ENCODE measurements around the gene FER1L5.

The FER1L5 gene

GRCh38 chr2:96683307-96683706 is 40.7 kb downstream of the FER1L5 start:
- no peaks in the 10 kb centered on the region for H3K36me3 ChIP-seq (ENCODE audit: control insufficient read depth in 2 of 2, insufficient read depth in 2 of 2, low read length in 2 of 2)
- no peaks in the 10 kb centered on the region for H3K9me3 ChIP-seq (ENCODE audit: control insufficient read depth in 2 of 2, low read length in 2 of 2)
- no peak overlapping the region for H3K27ac ChIP-seq (ENCODE audit: low read length)
- peaks cover 5% of the 10 kb centered on the region for H3K4me1 ChIP-seq (ENCODE audit: control insufficient read depth, insufficient read depth, low read length)
- H3K4me3 ChIP-seq (ENCODE audit: low read length in 2 of 2), result no peak overlapping the region
- H3K27me3 ChIP-seq (ENCODE audit: control insufficient read depth in 1 of 2, insufficient read depth in 2 of 2, low read length in 2 of 2), result peaks cover 11 to 15% of the 10 kb centered on the region in 2 donors
- no peak overlapping the region for H3K9ac ChIP-seq (ENCODE audit: low read length in 2 of 2)

GRCh38 chr2:96683972-96684820 is 41.6 kb downstream of the FER1L5 start:
- no peak overlapping the region for H3K4me3 ChIP-seq (ENCODE audit: low read length in 2 of 2)
- H3K4me1 ChIP-seq (ENCODE audit: control insufficient read depth, insufficient read depth, low read length), result peaks cover 5% of the 10 kb centered on the region
- H3K27ac ChIP-seq (ENCODE audit: low read length), result no peak overlapping the region
- peaks cover 11 to 15% of the 10 kb centered on the region in 2 donors for H3K27me3 ChIP-seq (ENCODE audit: control insufficient read depth in 1 of 2, insufficient read depth in 2 of 2, low read length in 2 of 2)
- H3K9ac ChIP-seq (ENCODE audit: low read length in 2 of 2), result no peak overlapping the region
- H3K9me3 ChIP-seq (ENCODE audit: control insufficient read depth in 2 of 2, low read length in 2 of 2), result no peaks in the 10 kb centered on the region
- H3K36me3 ChIP-seq (ENCODE audit: control insufficient read depth in 2 of 2, insufficient read depth in 2 of 2, low read length in 2 of 2), result no peaks in the 10 kb centered on the region

- Histone ChIP-seq H3K4me3 (ENCODE audit: low read length in 2 of 2) (no peak overlapping the region), H3K9me3 (ENCODE audit: control insufficient read depth in 2 of 2, low read length in 2 of 2) (no peaks in the 10 kb centered on the region), H3K27me3 (ENCODE audit: control insufficient read depth in 1 of 2, insufficient read depth in 2 of 2, low read length in 2 of 2) (peaks cover 11 to 13% of the 10 kb centered on the region in 2 donors), H3K4me1 (ENCODE audit: control insufficient read depth, insufficient read depth, low read length) (peaks cover 5% of the 10 kb centered on the region), H3K36me3 (ENCODE audit: control insufficient read depth in 2 of 2, insufficient read depth in 2 of 2, low read length in 2 of 2) (no peaks in the 10 kb centered on the region), H3K9ac (ENCODE audit: low read length in 2 of 2) (no peak overlapping the region), H3K27ac (ENCODE audit: low read length) (no peak overlapping the region)
Measured at GRCh38 chr2:96684883-96685576, 42.5 kb downstream of the FER1L5 start.

- peaks cover 11 to 13% of the 10 kb centered on the region in 2 donors for H3K27me3 ChIP-seq (ENCODE audit: control insufficient read depth in 1 of 2, insufficient read depth in 2 of 2, low read length in 2 of 2)
- H3K4me1 ChIP-seq (ENCODE audit: control insufficient read depth, insufficient read depth, low read length), result peaks cover 5% of the 10 kb centered on the region
- H3K27ac ChIP-seq (ENCODE audit: low read length), result no peak overlapping the region
- H3K9ac ChIP-seq (ENCODE audit: low read length in 2 of 2), result no peak overlapping the region
- H3K36me3 ChIP-seq (ENCODE audit: control insufficient read depth in 2 of 2, insufficient read depth in 2 of 2, low read length in 2 of 2), result no peaks in the 10 kb centered on the region
- H3K9me3 ChIP-seq (ENCODE audit: control insufficient read depth in 2 of 2, low read length in 2 of 2), result no peaks in the 10 kb centered on the region
- H3K4me3 ChIP-seq (ENCODE audit: low read length in 2 of 2), result peak overlapping the region in 1 of 2 donors; percentile 3
Measured at GRCh38 chr2:96685577-96686459, 43.3 kb downstream of the FER1L5 start.

- H3K27ac ChIP-seq (ENCODE audit: low read length), result no peak overlapping the region
- peaks cover 11 to 13% of the 10 kb centered on the region in 2 donors for H3K27me3 ChIP-seq (ENCODE audit: control insufficient read depth in 1 of 2, insufficient read depth in 2 of 2, low read length in 2 of 2)
- H3K4me1 ChIP-seq (ENCODE audit: control insufficient read depth, insufficient read depth, low read length), result peaks cover 5% of the 10 kb centered on the region
Measured at GRCh38 chr2:96687266-96687665, 44.7 kb downstream of the FER1L5 start.

GRCh38 chr2:96687711-96688640 is 45.4 kb downstream of the FER1L5 start:
- H3K4me1 ChIP-seq (ENCODE audit: control insufficient read depth, insufficient read depth, low read length), result peaks cover 5% of the 10 kb centered on the region

More at GRCh38 chr2:96687266-96687665, 44.7 kb downstream of the FER1L5 start:
- no peak overlapping the region for H3K4me3 ChIP-seq (ENCODE audit: low read length in 2 of 2)
- H3K36me3 ChIP-seq (ENCODE audit: control insufficient read depth in 2 of 2, insufficient read depth in 2 of 2, low read length in 2 of 2), result no peaks in the 10 kb centered on the region
- no peaks in the 10 kb centered on the region for H3K9me3 ChIP-seq (ENCODE audit: control insufficient read depth in 2 of 2, low read length in 2 of 2)
- no peak overlapping the region for H3K9ac ChIP-seq (ENCODE audit: low read length in 2 of 2)

GRCh38 chr2:96688649-96689430 is 46.3 kb downstream of the FER1L5 start:
- Histone ChIP-seq H3K27me3 (ENCODE audit: control insufficient read depth in 1 of 2, insufficient read depth in 2 of 2, low read length in 2 of 2) (peaks cover 11 to 13% of the 10 kb centered on the region in 2 donors), H3K27ac (ENCODE audit: low read length) (no peak overlapping the region), H3K9ac (ENCODE audit: low read length in 2 of 2) (no peak overlapping the region), H3K9me3 (ENCODE audit: control insufficient read depth in 2 of 2, low read length in 2 of 2) (no peaks in the 10 kb centered on the region), H3K36me3 (ENCODE audit: control insufficient read depth in 2 of 2, insufficient read depth in 2 of 2, low read length in 2 of 2) (no peaks in the 10 kb centered on the region), H3K4me1 (ENCODE audit: control insufficient read depth, insufficient read depth, low read length) (peaks cover 5% of the 10 kb centered on the region), H3K4me3 (ENCODE audit: low read length in 2 of 2) (no peak overlapping the region)

More at GRCh38 chr2:96687711-96688640, 45.4 kb downstream of the FER1L5 start:
- peaks cover 11 to 13% of the 10 kb centered on the region in 2 donors for H3K27me3 ChIP-seq (ENCODE audit: control insufficient read depth in 1 of 2, insufficient read depth in 2 of 2, low read length in 2 of 2)
- H3K9ac ChIP-seq (ENCODE audit: low read length in 2 of 2), result no peak overlapping the region
- H3K4me3 ChIP-seq (ENCODE audit: low read length in 2 of 2), result no peak overlapping the region
- no peaks in the 10 kb centered on the region for H3K36me3 ChIP-seq (ENCODE audit: control insufficient read depth in 2 of 2, insufficient read depth in 2 of 2, low read length in 2 of 2)
- H3K27ac ChIP-seq (ENCODE audit: low read length), result no peak overlapping the region
- H3K9me3 ChIP-seq (ENCODE audit: control insufficient read depth in 2 of 2, low read length in 2 of 2), result no peaks in the 10 kb centered on the region

- H3K27me3 ChIP-seq (ENCODE audit: control insufficient read depth in 1 of 2, insufficient read depth in 2 of 2, low read length in 2 of 2), result peaks cover 10 to 11% of the 10 kb centered on the region in 2 donors
- no peaks in the 10 kb centered on the region for H3K36me3 ChIP-seq (ENCODE audit: control insufficient read depth in 2 of 2, insufficient read depth in 2 of 2, low read length in 2 of 2)
- no peak overlapping the region for H3K27ac ChIP-seq (ENCODE audit: low read length)
- peaks cover 5% of the 10 kb centered on the region for H3K4me1 ChIP-seq (ENCODE audit: control insufficient read depth, insufficient read depth, low read length)
- H3K4me3 ChIP-seq (ENCODE audit: low read length in 2 of 2), result no peak overlapping the region
- no peaks in the 10 kb centered on the region for H3K9me3 ChIP-seq (ENCODE audit: control insufficient read depth in 2 of 2, low read length in 2 of 2)
- no peak overlapping the region for H3K9ac ChIP-seq (ENCODE audit: low read length in 2 of 2)
Measured at GRCh38 chr2:96689431-96689991, 46.9 kb downstream of the FER1L5 start.

All from stomach smooth muscle (tissue), 2 donors.